ENCODE data around the gene RFTN2.

Gene RFTN2

DNA sequence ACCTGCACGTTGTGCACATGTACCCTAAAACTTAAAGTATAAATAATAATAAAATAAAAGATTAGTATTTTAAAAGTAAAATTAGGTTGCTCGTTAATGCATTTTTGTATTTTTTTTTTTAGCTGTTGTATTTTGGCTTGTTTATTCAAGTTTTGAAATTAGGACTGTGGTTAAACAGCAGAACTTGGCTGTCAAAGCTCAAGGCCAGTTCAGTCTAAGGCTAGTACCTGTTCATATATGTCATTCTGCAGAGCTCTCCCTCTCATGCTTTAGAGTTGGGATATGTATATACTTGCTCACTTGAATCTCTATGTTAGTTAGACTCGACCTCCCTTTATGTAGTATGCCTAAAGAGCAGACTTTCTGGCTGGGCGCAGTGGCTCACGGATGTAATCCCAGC, 126.8 kb downstream of the RFTN2 start:
- DNase-seq = no peak

DNA sequence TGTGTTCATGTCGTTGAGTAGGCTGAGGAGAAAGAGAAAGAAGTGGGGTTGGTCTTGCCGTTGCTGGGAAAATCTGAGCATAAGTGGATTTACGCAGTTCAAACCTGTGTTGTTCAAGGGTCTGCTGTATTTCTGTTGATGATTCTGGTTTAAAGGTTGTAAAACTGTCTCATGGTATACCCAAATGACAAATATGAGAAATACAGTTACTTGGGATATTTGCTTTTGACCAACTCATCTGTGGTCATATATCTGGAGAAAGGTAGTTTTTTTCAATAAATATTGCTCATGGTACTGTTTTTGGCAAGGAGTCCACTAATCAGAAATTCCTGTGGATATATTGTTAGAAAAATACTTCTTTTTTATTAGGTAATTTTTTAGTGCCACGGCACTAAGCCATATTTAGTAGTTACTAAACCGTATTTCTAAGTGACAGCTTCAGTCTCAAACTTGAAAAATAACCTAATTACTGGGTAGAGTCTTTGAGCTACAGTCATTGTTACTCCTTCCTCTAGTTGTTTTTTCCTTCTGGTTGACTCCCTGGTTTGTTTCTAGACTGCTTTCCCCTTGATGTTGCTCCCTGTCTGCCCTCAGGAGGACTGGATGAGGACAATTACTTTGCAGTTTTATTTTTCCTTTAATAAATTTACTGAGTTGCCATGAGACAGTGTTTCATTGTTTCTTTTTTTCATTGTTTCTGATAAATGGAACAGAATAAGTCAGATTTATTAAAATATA, 128.1 kb downstream of the RFTN2 start:
- no peak for DNase-seq

DNA sequence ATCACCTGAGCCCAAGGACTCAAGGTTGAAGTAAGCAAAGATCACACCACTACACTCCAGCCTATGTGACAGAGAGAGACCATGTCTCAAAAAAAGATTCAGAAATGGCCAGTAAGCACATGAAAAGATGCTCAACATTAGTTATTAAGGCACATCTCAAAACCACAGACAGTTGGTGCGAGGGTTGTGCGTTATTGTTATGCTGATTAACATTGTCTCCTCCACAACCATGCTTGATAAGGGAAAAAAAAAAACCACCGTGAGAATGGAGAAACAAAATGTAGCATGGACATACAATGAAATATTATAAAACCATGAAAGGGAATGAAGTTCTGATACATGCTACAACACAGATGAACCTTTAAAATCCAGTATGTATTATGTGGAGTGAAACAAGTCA, 132.2 kb downstream of the RFTN2 start:
- no peak for DNase-seq

DNA sequence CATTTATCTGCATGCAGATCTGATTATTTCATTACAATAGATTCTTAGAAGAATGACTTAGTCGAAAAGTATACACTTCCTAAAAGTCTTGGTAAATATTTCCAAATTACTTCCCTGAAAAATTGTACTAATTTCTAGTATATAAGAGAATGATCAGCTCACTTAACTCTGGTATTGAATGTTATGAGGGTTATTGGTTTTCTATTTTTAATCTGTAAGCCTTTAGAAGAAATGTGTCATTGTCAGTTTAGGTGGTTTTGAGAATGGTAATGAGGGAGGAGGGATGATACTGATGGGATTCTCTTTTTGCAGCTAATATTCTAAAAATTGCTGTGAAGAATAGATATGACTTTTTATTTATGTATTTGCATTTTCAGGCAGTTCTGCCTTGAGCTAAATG, 135.7 kb downstream of the RFTN2 start:
- no peak for DNase-seq

DNA sequence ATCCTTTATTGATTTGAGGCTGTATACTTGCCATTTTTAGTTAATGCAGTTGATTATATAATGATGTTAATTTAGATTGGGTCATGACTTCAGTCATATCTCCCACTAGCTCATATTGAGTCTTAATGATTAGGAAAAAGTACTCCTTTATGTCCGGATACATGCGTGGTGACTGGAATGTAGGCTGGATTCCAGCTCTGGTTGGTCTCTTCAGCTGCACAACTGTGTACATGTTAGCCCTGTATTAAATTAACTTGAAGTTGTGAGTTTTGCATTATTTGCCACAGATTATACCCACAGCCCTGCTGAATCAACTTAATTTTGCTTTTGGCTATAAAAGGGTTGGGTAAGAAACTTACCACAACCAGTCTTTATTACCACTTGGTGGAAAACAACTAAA, 137.0 kb downstream of the RFTN2 start:
- DNase-seq = no peak
